DND-41 (cell line): ENCODE measurements around the gene ZNF337.
"Not testable (repeated sequence)": the region's sequence is repeated elsewhere in the genome, so short reads cannot be mapped to it uniquely, and the experiment has no call there.

Experiments
- CTCF ChIP-seq: IDR thresholded peaks from 2 replicates; pipeline ENCODE4 v1.5.1; 2012; ENCODE audit warnings: borderline replicate concordance, low read length, moderate library complexity, mild to moderate bottlenecking; ENCODE audit not compliant: poor library complexity, severe bottlenecking; ENCODE audit errors: extremely low read depth
- EZH2 ChIP-seq: IDR thresholded peaks from 3 replicates; pipeline ENCODE4 v1.6.1; 2012; ENCODE audit warnings: borderline replicate concordance, low read depth, mild to moderate bottlenecking, moderate library complexity, low read length, inconsistent platforms; ENCODE audit not compliant: severe bottlenecking

- not testable (repeated sequence) for TF ChIP-seq CTCF, EZH2
Observed at GRCh38 chr20:25683826-25684225, 12.8 kb downstream of the ZNF337 start.
